ENCODE measurements around the gene SSBP2.

Gene SSBP2

GRCh38 chr5:81785322-81785721 is 34.4 kb upstream of the SSBP2 start:
- no peak overlapping the region for H3K27ac ChIP-seq (replicated peaks)
- no peak for TF ChIP-seq GABPA (IDR thresholded peaks at IDR 0.05; ENCODE audit: low read depth)
- no peak for TF ChIP-seq CTCF (IDR thresholded peaks at IDR 0.05; ENCODE audit: insufficient read depth, low read length)
- no peak for TF ChIP-seq SPI1 (IDR thresholded peaks at IDR 0.05; ENCODE audit: borderline replicate concordance, low read depth)
- TF ChIP-seq POLR2AphosphoS5 (IDR thresholded peaks at IDR 0.05; ENCODE audit: low read depth): no peak
- no peak for TF ChIP-seq REST (IDR thresholded peaks at IDR 0.05; ENCODE audit: insufficient replicate concordance, low read depth)
- no peak for DNase-seq (ENCODE audit: low read depth in 1 of 2, low spot score in 1 of 2)
- H3K27me3 ChIP-seq (ENCODE audit: insufficient read depth, poor library complexity, severe bottlenecking): no peaks in the 10 kb centered on the region
- no peak overlapping the region for H3K4me3 ChIP-seq (replicated peaks; ENCODE audit: insufficient read depth, low read length)

GRCh38 chr5:81783401-81783800 is 32.5 kb upstream of the SSBP2 start:
- H3K27ac ChIP-seq (replicated peaks): no peak overlapping the region
- no peak overlapping the region for H3K4me3 ChIP-seq (replicated peaks; ENCODE audit: insufficient read depth, low read length)
- no peaks in the 10 kb centered on the region for H3K27me3 ChIP-seq (ENCODE audit: insufficient read depth, poor library complexity, severe bottlenecking)
- TF ChIP-seq SPI1 (IDR thresholded peaks at IDR 0.05; ENCODE audit: borderline replicate concordance, low read depth): no peak
- no peak for TF ChIP-seq REST (IDR thresholded peaks at IDR 0.05; ENCODE audit: insufficient replicate concordance, low read depth)
- no peak for DNase-seq (ENCODE audit: low read depth in 1 of 2, low spot score in 1 of 2)

- TF ChIP-seq SPI1 (IDR thresholded peaks at IDR 0.05; ENCODE audit: borderline replicate concordance, low read depth) (no peak), CTCF (IDR thresholded peaks at IDR 0.05; ENCODE audit: insufficient read depth, low read length) (no peak), REST (IDR thresholded peaks at IDR 0.05; ENCODE audit: insufficient replicate concordance, low read depth) (no peak), POLR2AphosphoS5 (IDR thresholded peaks at IDR 0.05; ENCODE audit: low read depth) (no peak), GABPA (IDR thresholded peaks at IDR 0.05; ENCODE audit: low read depth) (no peak)
- no peak overlapping the region for H3K27ac ChIP-seq (replicated peaks)
- H3K4me3 ChIP-seq (replicated peaks; ENCODE audit: insufficient read depth, low read length): no peak overlapping the region
- no peak for DNase-seq (ENCODE audit: low read depth in 1 of 2, low spot score in 1 of 2)
- no peaks in the 10 kb centered on the region for H3K27me3 ChIP-seq (ENCODE audit: insufficient read depth, poor library complexity, severe bottlenecking)
Observed at GRCh38 chr5:81782811-81783210, 31.9 kb upstream of the SSBP2 start.

- H3K27ac ChIP-seq (replicated peaks): no peak overlapping the region
- DNase-seq (ENCODE audit: low read depth in 1 of 2, low spot score in 1 of 2): no peak
- no peaks in the 10 kb centered on the region for H3K27me3 ChIP-seq (ENCODE audit: insufficient read depth, poor library complexity, severe bottlenecking)
- TF ChIP-seq SPI1 (IDR thresholded peaks at IDR 0.05; ENCODE audit: borderline replicate concordance, low read depth) (no peak), CTCF (IDR thresholded peaks at IDR 0.05; ENCODE audit: insufficient read depth, low read length) (no peak), GABPA (IDR thresholded peaks at IDR 0.05; ENCODE audit: low read depth) (no peak), REST (IDR thresholded peaks at IDR 0.05; ENCODE audit: insufficient replicate concordance, low read depth) (no peak), POLR2AphosphoS5 (IDR thresholded peaks at IDR 0.05; ENCODE audit: low read depth) (no peak)
- H3K4me3 ChIP-seq (replicated peaks; ENCODE audit: insufficient read depth, low read length): no peak overlapping the region
Observed at GRCh38 chr5:81779916-81780266, 29.0 kb upstream of the SSBP2 start.

Measured in HL-60 (cell line).